ENCODE results near the gene PABPN1L. TPM values are rescaled to one million over a fixed set of nuclear protein-coding genes. Genes with fewer than 3 reads are reported as not detected.

Gene PABPN1L
- total and polyA plus RNA-seq, 2 of the 13 experiments (the other 11 are each of a cell fraction or from before 2014, with no cell fraction given), result not detected

GRCh38 chr16:88913870-88914269 is 47.4 kb upstream of the PABPN1L start (continued):
- TF ChIP-seq ZNF691 (CRISPR knock-in tag; IDR thresholded peaks at IDR 0.05; ENCODE audit: borderline replicate concordance, low read depth) (no peak), ZNF879 (CRISPR knock-in tag; IDR thresholded peaks at IDR 0.05) (no peak), ZNF34 (CRISPR knock-in tag; IDR thresholded peaks at IDR 0.05; ENCODE audit: borderline replicate concordance) (no peak), ZNF484 (CRISPR knock-in tag; IDR thresholded peaks at IDR 0.05; ENCODE audit: borderline replicate concordance, low read depth) (no peak), RARA (CRISPR knock-in tag; IDR thresholded peaks at IDR 0.05) (no peak)

- H3K9me3 ChIP-seq (ENCODE audit: low read length), result no peaks in the 10 kb centered on the region
- H4K20me1 ChIP-seq (ENCODE audit: insufficient read depth, low read length), result no peaks in the 10 kb centered on the region
- H3K27ac ChIP-seq (ENCODE audit: extremely low read length, insufficient read depth, low read length), result no peak overlapping the region
- FAIRE-seq (no peak), DNase-seq (ENCODE audit: low spot score) (no peak), ATAC-seq (no peak)
- no peak overlapping the region for H3K9ac ChIP-seq (ENCODE audit: insufficient read depth, low read depth, low read length)
- H3K79me2 ChIP-seq (ENCODE audit: insufficient read depth, low read length), result no peaks in the 10 kb centered on the region
- no TSS peak for BruUV-seq (replicated peaks)
- no peaks in the 10 kb centered on the region for H3K36me3 ChIP-seq (replicated peaks in 1 of 2; ENCODE audit: control insufficient read depth in 1 of 2, insufficient read depth in 2 of 2, low read length in 2 of 2)
- ChIA-PET CTCF (ENCODE audit: low intra/inter-chr PET ratio, low total read pairs) (no interaction called here), POLR2A (no interaction called here)
- peaks cover 39 to 87% of the 10 kb centered on the region in 2 experiments for H3K27me3 ChIP-seq (ENCODE audit: control insufficient read depth in 1 of 2, insufficient read depth in 2 of 2, low read length in 2 of 2)
- H3K4me2 ChIP-seq (ENCODE audit: low read depth, low read length), result no peak overlapping the region
- 43% methylated on average over 14 of the region's 16 CpGs for WGBS (ENCODE audit: low lambda C conversion rate)
- H3K4me3 ChIP-seq (replicated peaks in 1 of 3; ENCODE audit: insufficient read depth in 1 of 3, low read depth in 2 of 3, low read length in 3 of 3), result no peak overlapping the region
- intact Hi-C loops (cut with micrococcal nuclease; ENCODE audit: unreplicated experiment), result no loop called here
- in situ Hi-C loops (cut with HindIII; ENCODE audit: extremely low pct_ligation_motif_present, low pct_unique_long_range_greater_than_20kb), result no loop called here
- TF ChIP-seq ZIK1 (CRISPR knock-in tag; IDR thresholded peaks at IDR 0.05; ENCODE audit: borderline replicate concordance, low read depth), result no peak
- TF ChIP-seq TBX2 (CRISPR knock-in tag; IDR thresholded peaks at IDR 0.05; ENCODE audit: borderline replicate concordance), result no peak
- TF ChIP-seq RBAK (CRISPR knock-in tag; IDR thresholded peaks at IDR 0.05), result peak; percentile 95
- H2AFZ ChIP-seq (ENCODE audit: low read length), result no peak overlapping the region
- no peaks in the 10 kb centered on the region for H3K4me1 ChIP-seq (ENCODE audit: insufficient read depth, low read length)
These were observed 46.6 kb upstream of the PABPN1L start for GRCh38 chr16:88913001-88913612.

Measured in HepG2 (cell line).